Measurements from ENCODE around the gene CNTNAP5. TPM values are rescaled to one million over a fixed set of nuclear protein-coding genes. Genes with fewer than 3 reads are reported as not detected.

Gene CNTNAP5
- total RNA-seq, 1 experiment from 2014 or later, result not detected

- no peaks in the 10 kb centered on the region for H3K36me3 Mint-ChIP-seq (ENCODE audit: insufficient read depth, unreplicated experiment)
- H3K27me3 Mint-ChIP-seq (ENCODE audit: unreplicated experiment), result no peaks in the 10 kb centered on the region
- H3K27ac Mint-ChIP-seq (ENCODE audit: unreplicated experiment), result no peak overlapping the region
- no TSS peak for BruUV-seq (replicated peaks)
- DNase-seq, result no peak
- H3K4me3 Mint-ChIP-seq (ENCODE audit: low read depth, unreplicated experiment), result no peak overlapping the region
- H3K4me1 Mint-ChIP-seq (ENCODE audit: low read depth, unreplicated experiment), result no peaks in the 10 kb centered on the region
- intact Hi-C loops (cut with micrococcal nuclease; ENCODE audit: unreplicated experiment), result no loop called here
- CTCF ChIA-PET, result no interaction called here
- peaks cover 16% of the 10 kb centered on the region for H3K9me3 Mint-ChIP-seq (ENCODE audit: low read depth, unreplicated experiment)
- no peak for TF ChIP-seq CTCF (IDR thresholded peaks at IDR 0.05; ENCODE audit: unreplicated experiment)
These were observed 730.3 kb downstream of the CNTNAP5 start for GRCh38 chr2:124755386-124755785.

- no peaks in the 10 kb centered on the region for H3K4me1 Mint-ChIP-seq (ENCODE audit: low read depth, unreplicated experiment)
- no peaks in the 10 kb centered on the region for H3K36me3 Mint-ChIP-seq (ENCODE audit: insufficient read depth, unreplicated experiment)
- H3K27ac Mint-ChIP-seq (ENCODE audit: unreplicated experiment), result no peak overlapping the region
- DNase-seq, result no peak
- no TSS peak for BruUV-seq (replicated peaks)
- H3K27me3 Mint-ChIP-seq (ENCODE audit: unreplicated experiment), result no peaks in the 10 kb centered on the region
- CTCF ChIA-PET, result no interaction called here
- intact Hi-C loops (cut with micrococcal nuclease; ENCODE audit: unreplicated experiment), result no loop called here
- H3K4me3 Mint-ChIP-seq (ENCODE audit: low read depth, unreplicated experiment), result no peak overlapping the region
- H3K9me3 Mint-ChIP-seq (ENCODE audit: low read depth, unreplicated experiment), result peaks cover 13% of the 10 kb centered on the region
- no peak for TF ChIP-seq CTCF (IDR thresholded peaks at IDR 0.05; ENCODE audit: unreplicated experiment)
These were observed 731.0 kb downstream of the CNTNAP5 start for GRCh38 chr2:124756048-124756447.

GRCh38 chr2:124762388-124762787, 737.3 kb downstream of the CNTNAP5 start:
- no peak overlapping the region for H3K27ac Mint-ChIP-seq (ENCODE audit: unreplicated experiment)
- TF ChIP-seq CTCF (IDR thresholded peaks at IDR 0.05; ENCODE audit: unreplicated experiment), result no peak
- intact Hi-C loops (cut with micrococcal nuclease; ENCODE audit: unreplicated experiment), result no loop called here
- H3K36me3 Mint-ChIP-seq (ENCODE audit: insufficient read depth, unreplicated experiment), result no peaks in the 10 kb centered on the region
- BruUV-seq (replicated peaks), result no TSS peak
- H3K4me3 Mint-ChIP-seq (ENCODE audit: low read depth, unreplicated experiment), result no peak overlapping the region
- no peak for DNase-seq
- CTCF ChIA-PET, result no interaction called here
- no peaks in the 10 kb centered on the region for H3K27me3 Mint-ChIP-seq (ENCODE audit: unreplicated experiment)
- H3K4me1 Mint-ChIP-seq (ENCODE audit: low read depth, unreplicated experiment), result no peaks in the 10 kb centered on the region
- peaks cover 11% of the 10 kb centered on the region for H3K9me3 Mint-ChIP-seq (ENCODE audit: low read depth, unreplicated experiment)

- H3K36me3 Mint-ChIP-seq (ENCODE audit: insufficient read depth, unreplicated experiment), result no peaks in the 10 kb centered on the region
These were observed 738.5 kb downstream of the CNTNAP5 start for GRCh38 chr2:124763611-124764010.

More at GRCh38 chr2:124763611-124764010, 738.5 kb downstream of the CNTNAP5 start:
- CTCF ChIA-PET, result no interaction called here
- Mint-ChIP-seq H3K27me3 (ENCODE audit: unreplicated experiment) (no peaks in the 10 kb centered on the region), H3K4me1 (ENCODE audit: low read depth, unreplicated experiment) (no peaks in the 10 kb centered on the region), H3K9me3 (ENCODE audit: low read depth, unreplicated experiment) (peaks cover 3% of the 10 kb centered on the region), H3K4me3 (ENCODE audit: low read depth, unreplicated experiment) (no peak overlapping the region), H3K27ac (ENCODE audit: unreplicated experiment) (no peak overlapping the region)
- intact Hi-C loops (cut with micrococcal nuclease; ENCODE audit: unreplicated experiment), result no loop called here
- TF ChIP-seq CTCF (IDR thresholded peaks at IDR 0.05; ENCODE audit: unreplicated experiment), result no peak
- no TSS peak for BruUV-seq (replicated peaks)
- DNase-seq, result no peak
